RWPE1 (cell line): ENCODE results near the gene CDH6.
A peak's percentile ranks its signal among the peaks of the same experiment; 100 is the strongest.

Source experiments
- CTCF ChIA-PET: fragments of 350-600 bp; sonication (Branson Sonifier 250); formaldehyde crosslinking; extraction: SDS; loops from one replicate; lab custom pipeline; 2021; lab: Yijun Ruan, JAX
- POLR2A ChIA-PET: fragments of 400-600 bp; formaldehyde crosslinking; extraction: SDS; loops from one replicate; lab custom pipeline; 2020; ENCODE audit warnings: antibody characterized with exemption; ENCODE audit not compliant: low non-redundant PET; lab: Yijun Ruan, JAX
- DNase-seq: peaks from one replicate; pipeline ENCODE4 v3.0.0; 2012; ENCODE audit warnings: low spot score
- H3K27ac ChIP-seq: fragments of 450-650 bp; 2 replicates; pipeline ENCODE4 v1.5.1; 2017
- CTCF ChIP-seq: fragments of 450-650 bp; conservative IDR thresholded peaks from 2 replicates; pipeline ENCODE4 v1.5.1; 2017; ENCODE audit warnings: low read depth, mild to moderate bottlenecking

Gene CDH6

GRCh38 chr5:31291323-31291854 lies 97.9 kb downstream of the CDH6 start:
- DNase-seq: peak; percentile 9
- no peak for TF ChIP-seq CTCF
- CTCF ChIA-PET: interaction anchor here (0.6 to 1.3 kb wide), 4 partner anchors 38 to 122 kb away, joined by 3 to 7 read pairs (median 3); no protein-coding TSS in a partner anchor
- H3K27ac ChIP-seq: no peak overlapping the region
- POLR2A ChIA-PET: no interaction called here

GRCh38 chr5:31300501-31300900 lies 107.0 kb downstream of the CDH6 start:
- CTCF ChIA-PET: no interaction called here
- no peak for TF ChIP-seq CTCF
- no peak for DNase-seq
- POLR2A ChIA-PET: no interaction called here
- no peak overlapping the region for H3K27ac ChIP-seq

GRCh38 chr5:31301833-31302232 lies 108.3 kb downstream of the CDH6 start:
- TF ChIP-seq CTCF: no peak
- POLR2A ChIA-PET: no interaction called here
- CTCF ChIA-PET: no interaction called here
- no peak for DNase-seq
- no peak overlapping the region for H3K27ac ChIP-seq

- H3K27ac ChIP-seq: no peak overlapping the region
- ChIA-PET CTCF (no interaction called here), POLR2A (no interaction called here)
- DNase-seq: no peak
- TF ChIP-seq CTCF: no peak
Measured at GRCh38 chr5:31303688-31304087, 110.2 kb downstream of the CDH6 start.

- H3K27ac ChIP-seq: no peak overlapping the region
- DNase-seq: no peak
- POLR2A ChIA-PET: no interaction called here
- CTCF ChIA-PET: no interaction called here
- no peak for TF ChIP-seq CTCF
Measured at GRCh38 chr5:31317665-31318064, 124.2 kb downstream of the CDH6 start.

GRCh38 chr5:31319335-31319734 lies 125.8 kb downstream of the CDH6 start:
- ChIA-PET POLR2A (no interaction called here), CTCF (no interaction called here)
- TF ChIP-seq CTCF: no peak
- no peak for DNase-seq
- H3K27ac ChIP-seq: no peak overlapping the region
